Memory B cell (primary cell): ENCODE measurements around the gene SLC25A29.
"Not testable (repeated sequence)": the region's sequence is repeated elsewhere in the genome, so short reads cannot be mapped to it uniquely, and the experiment has no call there.

Experiments
- ATAC-seq: fragments of 150-1000 bp; cut with Tn5 transposase; 2 replicates; pipeline ENCODE4 v1.10.0; 2021; ENCODE audit warnings: low read depth, mild to moderate bottlenecking, moderate library complexity
- DNase-seq, 2 donors: peaks; one replicate each; pipeline ENCODE4 v3.0.0; 2022; ENCODE audit warnings: low spot score in 2 of 2
- H3K27ac Mint-ChIP-seq: one replicate; pipeline ENCODE4 v1.8.0; 2022; ENCODE audit warnings: mild to moderate bottlenecking, moderate library complexity, mixed read lengths
- H3K27me3 Mint-ChIP-seq: one replicate; pipeline ENCODE4 v1.8.0; 2022; ENCODE audit warnings: mixed read lengths
- H3K36me3 Mint-ChIP-seq: one replicate; pipeline ENCODE4 v1.8.0; 2022; ENCODE audit warnings: mild to moderate bottlenecking, mixed read lengths
- H3K4me1 Mint-ChIP-seq: one replicate; pipeline ENCODE4 v1.8.0; 2022; ENCODE audit warnings: mixed read lengths
- H3K4me3 Mint-ChIP-seq: one replicate; pipeline ENCODE4 v1.8.0; 2022; ENCODE audit warnings: mild to moderate bottlenecking, moderate library complexity, mixed read lengths
- H3K9me3 Mint-ChIP-seq: one replicate; pipeline ENCODE4 v1.8.0; 2022; ENCODE audit warnings: mixed read lengths

The SLC25A29 gene

DNA sequence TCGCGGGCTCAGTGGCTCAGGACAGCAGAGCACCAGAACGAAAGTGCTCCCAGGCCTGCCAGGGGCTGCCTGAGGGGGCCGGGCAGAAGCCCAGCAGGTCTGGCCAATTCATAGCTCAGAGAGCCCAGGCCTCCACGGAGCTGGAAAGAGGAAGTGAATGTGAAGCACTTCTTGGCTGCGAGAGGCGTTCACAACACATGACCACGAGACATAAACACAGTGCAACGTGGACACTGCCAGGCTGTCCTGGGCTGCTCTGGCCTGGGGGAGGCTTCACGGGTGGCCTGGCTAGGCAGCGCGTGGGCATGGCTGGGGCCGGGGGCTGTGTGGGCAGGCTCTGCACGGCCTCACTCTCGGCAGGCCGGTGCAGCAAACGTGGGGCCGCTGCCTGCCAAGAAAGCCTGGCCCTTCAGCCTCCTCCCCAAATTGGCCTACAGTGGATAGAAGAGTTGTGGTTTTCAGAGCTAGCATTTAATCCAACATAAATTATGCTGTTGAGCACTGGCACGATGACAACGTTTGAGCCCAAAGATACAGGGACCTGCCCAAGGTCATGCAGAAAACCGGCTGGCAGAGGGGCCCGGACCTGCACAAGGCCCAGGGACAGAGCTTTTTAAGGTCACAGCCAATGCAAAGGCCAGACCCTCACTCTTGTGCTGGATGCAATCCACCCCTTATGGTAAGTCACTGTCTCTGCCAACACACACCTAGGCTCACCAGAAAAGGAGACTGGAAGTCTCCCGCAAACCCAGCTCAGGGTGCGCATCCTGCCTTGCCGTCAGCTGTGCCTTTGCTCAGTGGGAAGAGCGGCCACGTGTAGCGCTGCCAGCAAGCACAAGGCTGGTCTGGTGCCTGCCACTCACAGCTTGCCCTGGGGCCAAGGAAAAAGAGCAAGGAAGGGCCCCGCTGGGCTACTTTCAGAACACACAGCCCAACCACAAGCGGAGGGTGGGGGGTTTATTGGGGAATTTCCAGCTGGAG, 8.6 kb downstream of the SLC25A29 start:
- Mint-ChIP-seq H3K27ac (peak overlapping the region; percentile 66), H3K4me1 (peaks cover 47% of the 10 kb centered on the region), H3K27me3 (no peaks in the 10 kb centered on the region), H3K9me3 (no peaks in the 10 kb centered on the region), H3K4me3 (peak overlapping the region; percentile 65), H3K36me3 (no peaks in the 10 kb centered on the region)
- DNase-seq (peak; percentile 42 to 51), ATAC-seq (peak; percentile 92)

DNA sequence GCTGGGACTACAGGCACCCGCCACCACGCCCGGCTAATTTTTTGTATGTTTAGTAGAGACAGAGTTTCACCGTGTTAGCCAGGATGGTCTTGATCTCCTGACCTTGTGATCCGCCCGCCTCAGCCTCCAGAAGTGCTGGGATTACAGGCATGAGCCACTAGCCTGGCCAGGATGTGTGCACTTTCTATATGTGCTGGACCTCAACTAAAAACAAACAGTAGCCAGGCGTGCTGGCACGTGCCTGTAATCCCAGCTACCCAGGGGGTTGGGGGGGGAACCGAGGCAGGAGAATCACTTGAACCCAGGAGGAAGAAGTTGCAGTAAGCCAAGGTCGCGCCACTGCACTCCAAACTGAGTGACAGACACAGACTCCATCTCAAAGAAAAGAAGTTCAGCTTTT, 9.5 kb downstream of the SLC25A29 start:
- H3K27me3 Mint-ChIP-seq, H3K36me3 Mint-ChIP-seq, ATAC-seq, DNase-seq, H3K9me3 Mint-ChIP-seq: not testable (repeated sequence)
- peaks cover 45% of the 10 kb centered on the region for H3K4me1 Mint-ChIP-seq
- peak overlapping the region; percentile 66 for H3K27ac Mint-ChIP-seq
- peak overlapping the region; percentile 65 for H3K4me3 Mint-ChIP-seq

DNA sequence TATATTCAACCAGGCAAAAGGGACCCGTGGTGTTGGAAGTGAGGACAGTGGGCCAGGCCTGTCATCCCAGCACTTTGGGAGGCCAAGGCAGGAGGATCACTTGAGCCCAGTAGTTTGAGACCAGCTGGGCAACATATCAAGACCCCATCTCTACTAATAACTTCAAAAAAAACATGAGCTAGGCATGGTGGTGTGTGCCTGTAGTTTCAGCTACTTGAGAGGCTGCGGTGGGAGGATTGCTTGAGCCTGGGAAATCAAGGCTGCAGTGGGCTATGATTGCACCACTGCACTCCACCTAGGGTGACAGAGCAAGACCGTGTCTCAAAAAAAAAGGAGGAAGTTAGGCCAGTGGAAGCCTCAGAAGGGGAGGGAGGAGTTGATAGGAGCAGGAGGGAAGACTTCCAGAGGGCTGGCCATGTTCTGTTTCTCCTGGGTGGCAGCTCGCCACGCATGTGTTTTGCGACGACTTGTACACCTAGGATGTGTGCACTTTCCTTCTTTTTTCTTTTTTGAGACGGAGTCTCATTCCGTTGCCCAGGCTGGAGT, 10.1 kb downstream of the SLC25A29 start:
- ATAC-seq (no peak), DNase-seq (no peak)
- H3K4me3 Mint-ChIP-seq: peak overlapping the region; percentile 49
- H3K27me3 Mint-ChIP-seq: no peaks in the 10 kb centered on the region
- no peaks in the 10 kb centered on the region for H3K9me3 Mint-ChIP-seq
- no peaks in the 10 kb centered on the region for H3K36me3 Mint-ChIP-seq
- H3K4me1 Mint-ChIP-seq: peaks cover 43% of the 10 kb centered on the region
- H3K27ac Mint-ChIP-seq: peak overlapping the region; percentile 66

DNA sequence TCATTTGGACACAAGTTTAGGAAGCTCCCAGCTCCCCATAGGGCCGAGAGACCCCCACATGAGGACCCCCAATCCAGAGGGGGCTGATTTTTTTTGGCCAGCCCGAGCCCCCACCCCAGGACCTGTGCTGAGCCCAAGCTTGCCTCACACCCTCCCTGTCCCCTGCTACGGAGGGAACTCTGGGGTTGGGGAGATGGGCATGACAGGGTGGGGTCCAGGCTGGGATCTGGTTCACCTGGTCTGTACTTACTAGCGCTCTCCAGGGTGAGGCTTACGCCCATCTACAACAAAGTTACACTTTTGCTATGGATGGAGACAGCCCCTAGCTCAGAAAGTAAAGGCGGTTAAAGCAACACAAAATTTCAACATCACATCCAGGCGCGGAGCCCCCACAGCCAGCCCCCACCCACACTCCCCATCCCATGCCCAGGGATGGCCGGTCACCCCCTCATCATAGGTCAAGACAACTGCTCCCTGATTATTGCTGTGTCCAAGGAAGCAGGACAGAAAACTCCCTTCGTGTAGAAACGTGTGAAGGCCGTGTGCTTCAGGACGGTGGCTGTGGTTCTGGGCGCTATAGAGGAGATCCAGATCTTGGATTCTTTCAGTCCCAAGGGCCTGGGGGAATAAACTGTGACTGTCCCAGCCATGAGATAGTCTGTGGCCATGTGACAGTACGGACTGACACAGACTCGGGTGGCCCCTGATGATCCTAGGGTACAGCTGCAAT, 10.7 kb downstream of the SLC25A29 start:
- Mint-ChIP-seq H3K4me3 (peak overlapping the region; percentile 49), H3K9me3 (no peaks in the 10 kb centered on the region), H3K27ac (no peak overlapping the region), H3K4me1 (peaks cover 43% of the 10 kb centered on the region), H3K36me3 (no peaks in the 10 kb centered on the region), H3K27me3 (no peaks in the 10 kb centered on the region)
- ATAC-seq (no peak), DNase-seq (no peak)

DNA sequence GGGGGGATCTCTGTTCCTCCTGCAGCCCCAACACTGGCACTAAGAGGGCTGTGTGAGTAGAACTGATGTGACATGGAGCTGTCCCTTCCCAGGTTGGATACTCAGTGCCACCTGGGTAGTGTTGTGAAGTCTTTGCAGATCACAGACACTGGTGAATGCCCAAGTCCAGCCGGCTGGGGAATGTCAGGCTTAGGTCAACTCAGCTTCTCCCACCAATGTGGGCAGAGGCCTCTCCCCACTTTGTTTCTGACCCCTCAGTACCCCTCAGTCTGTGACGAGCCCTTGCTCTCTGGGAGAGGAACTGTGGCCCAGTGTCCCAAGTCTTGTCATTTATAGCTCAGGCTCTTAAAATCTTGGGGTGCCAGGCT, 11.3 kb downstream of the SLC25A29 start:
- H3K27ac Mint-ChIP-seq: no peak overlapping the region
- H3K9me3 Mint-ChIP-seq: no peaks in the 10 kb centered on the region
- DNase-seq: no peak
- H3K4me3 Mint-ChIP-seq: no peak overlapping the region
- ATAC-seq: no peak
- H3K27me3 Mint-ChIP-seq: no peaks in the 10 kb centered on the region
- H3K36me3 Mint-ChIP-seq: no peaks in the 10 kb centered on the region
- peaks cover 43% of the 10 kb centered on the region for H3K4me1 Mint-ChIP-seq

DNA sequence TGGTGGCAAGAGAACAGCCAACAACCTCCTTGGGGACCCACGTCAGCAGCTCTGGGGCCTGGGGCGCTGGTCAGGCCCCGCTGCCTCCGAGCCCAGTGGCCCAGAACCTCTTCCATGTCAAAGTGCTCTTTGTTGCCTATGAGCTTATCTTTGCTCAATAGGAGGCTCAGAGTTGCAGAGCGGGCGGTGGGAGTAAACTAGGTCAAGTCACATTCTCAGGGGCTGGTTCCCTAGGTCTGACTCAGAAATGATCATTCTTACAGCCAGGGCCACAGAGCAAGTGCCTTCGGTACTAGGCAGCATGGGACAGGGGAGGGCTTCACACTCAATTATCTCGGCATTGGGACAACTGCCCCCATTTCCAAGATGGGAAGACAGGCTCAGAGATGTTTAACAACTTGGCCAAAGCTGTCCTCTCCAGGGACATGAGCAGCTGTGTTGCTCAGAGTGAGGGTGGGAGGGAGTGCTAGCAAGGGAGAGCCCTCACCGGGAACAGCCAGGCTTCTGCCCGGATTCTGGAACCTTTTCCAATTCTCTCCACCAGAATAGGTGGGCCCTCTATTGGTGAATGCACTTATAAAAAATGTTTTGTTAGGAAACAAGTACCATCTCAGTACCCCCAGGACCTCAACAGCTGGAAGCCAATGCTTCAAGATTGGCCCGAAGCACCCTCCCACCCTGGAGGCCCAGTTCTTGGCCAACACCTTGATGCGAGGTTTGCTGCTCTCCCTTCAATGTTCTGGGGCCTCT, 11.9 kb downstream of the SLC25A29 start:
- Mint-ChIP-seq H3K4me3 (no peak overlapping the region), H3K9me3 (no peaks in the 10 kb centered on the region), H3K4me1 (peaks cover 39% of the 10 kb centered on the region), H3K36me3 (no peaks in the 10 kb centered on the region), H3K27ac (no peak overlapping the region), H3K27me3 (no peaks in the 10 kb centered on the region)
- no peak for DNase-seq
- peak; percentile 62 for ATAC-seq

DNA sequence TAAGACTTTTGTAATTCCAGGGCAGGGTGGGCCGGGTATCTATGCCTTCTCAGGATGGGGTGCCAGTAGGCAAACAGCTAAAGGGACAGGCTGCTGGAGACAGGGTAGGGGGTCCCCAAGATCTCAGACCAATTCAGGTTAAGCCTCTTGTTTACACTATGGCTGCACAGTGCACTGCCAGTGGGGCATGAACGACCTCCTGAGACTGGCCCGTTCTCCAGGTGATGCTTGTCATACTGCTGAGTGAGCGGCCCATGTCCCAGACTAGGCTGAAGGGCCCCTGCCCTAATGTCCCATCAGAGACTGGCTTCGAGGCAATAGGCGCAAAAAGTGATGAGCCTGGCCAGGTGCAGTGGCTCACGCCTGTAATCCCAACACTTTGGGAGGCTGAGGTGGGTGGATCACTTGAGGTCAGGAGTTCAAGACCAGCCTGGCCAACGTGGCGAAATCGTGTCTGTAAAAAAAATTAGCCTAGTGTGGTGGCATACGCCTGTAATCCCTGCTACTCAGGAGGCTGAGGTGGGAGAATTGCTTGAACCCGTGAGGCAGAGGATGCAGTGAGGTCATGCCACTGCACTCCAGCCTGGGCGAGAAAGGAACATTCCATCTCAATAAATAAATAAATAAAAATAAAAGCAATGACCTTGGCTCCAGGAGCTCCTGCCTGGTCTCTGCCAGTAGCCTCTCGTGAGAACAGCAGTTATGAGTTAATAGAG, 12.6 kb downstream of the SLC25A29 start:
- Mint-ChIP-seq H3K4me1 (peaks cover 34% of the 10 kb centered on the region), H3K27me3 (no peaks in the 10 kb centered on the region), H3K36me3 (no peaks in the 10 kb centered on the region), H3K27ac (no peak overlapping the region), H3K9me3 (no peaks in the 10 kb centered on the region), H3K4me3 (no peak overlapping the region)
- DNase-seq (no peak), ATAC-seq (no peak)

DNA sequence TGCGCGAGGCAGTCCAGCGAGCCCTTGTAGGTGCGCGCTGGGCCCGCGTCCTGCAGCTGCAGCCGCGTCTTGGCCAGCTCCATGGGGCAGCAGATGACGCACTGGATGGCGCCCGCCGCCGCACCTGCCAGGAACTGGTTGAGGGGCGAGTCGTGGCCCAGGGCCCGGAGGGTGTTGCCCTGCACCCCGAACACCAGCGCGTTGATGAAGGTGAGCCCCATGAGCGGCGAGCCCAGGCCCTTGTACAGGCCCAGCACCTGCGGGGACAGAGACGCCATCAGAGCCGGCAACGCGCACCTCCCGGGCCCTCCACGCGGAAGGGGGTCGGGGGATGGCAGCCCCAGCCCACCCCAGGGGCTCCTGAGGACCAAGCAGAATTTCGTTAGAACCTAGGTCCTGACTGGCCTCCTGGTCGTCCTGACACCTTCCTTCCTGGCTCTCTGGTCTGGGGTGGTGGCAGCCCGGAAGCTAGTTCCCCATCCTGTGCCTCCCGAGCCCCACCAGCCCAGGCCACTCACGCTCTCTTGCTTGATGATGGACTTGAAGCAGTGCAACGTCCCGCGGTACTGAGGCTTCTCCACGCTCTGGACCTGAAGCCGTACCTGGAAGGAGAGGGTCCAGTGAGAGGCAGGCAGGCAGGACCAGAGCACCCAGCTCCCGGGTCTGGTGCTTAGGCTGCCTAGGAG, 13.3 kb downstream of the SLC25A29 start:
- ATAC-seq: no peak
- H3K27me3 Mint-ChIP-seq: no peaks in the 10 kb centered on the region

DNA sequence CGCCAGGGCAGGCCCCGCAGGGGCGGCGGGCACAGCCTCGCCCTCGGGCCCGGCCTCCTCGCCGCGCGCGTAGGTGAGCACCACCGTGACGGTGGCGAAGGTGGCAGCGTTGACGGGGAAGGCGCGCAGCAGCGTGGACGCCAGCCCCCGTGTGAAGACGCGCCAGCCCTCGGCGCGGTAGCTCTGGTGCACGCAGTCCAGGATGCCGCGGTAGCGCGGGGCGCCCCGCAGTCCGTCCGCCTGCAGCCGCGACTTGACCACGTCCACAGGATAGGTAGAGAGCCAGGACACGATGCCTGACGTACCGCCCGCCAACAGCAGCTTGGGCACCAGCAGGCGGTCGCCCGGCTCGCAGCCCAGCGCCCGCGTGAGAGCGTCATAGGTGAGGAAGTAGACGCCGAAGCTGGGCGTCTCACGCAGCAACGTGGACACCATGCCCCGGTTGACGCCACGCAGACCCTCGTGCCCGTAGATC, 13.9 kb downstream of the SLC25A29 start:
- DNase-seq: no peak
- Mint-ChIP-seq H3K27ac (no peak overlapping the region), H3K4me3 (no peak overlapping the region), H3K27me3 (no peaks in the 10 kb centered on the region), H3K36me3 (no peaks in the 10 kb centered on the region), H3K9me3 (no peaks in the 10 kb centered on the region), H3K4me1 (peaks cover 24% of the 10 kb centered on the region)
- no peak for ATAC-seq

More for the DNA sequence above, 13.3 kb downstream of the SLC25A29 start:
- H3K9me3 Mint-ChIP-seq: no peaks in the 10 kb centered on the region
- no peaks in the 10 kb centered on the region for H3K36me3 Mint-ChIP-seq
- H3K4me3 Mint-ChIP-seq: no peak overlapping the region
- peaks cover 28% of the 10 kb centered on the region for H3K4me1 Mint-ChIP-seq
- no peak for DNase-seq
- no peak overlapping the region for H3K27ac Mint-ChIP-seq

DNA sequence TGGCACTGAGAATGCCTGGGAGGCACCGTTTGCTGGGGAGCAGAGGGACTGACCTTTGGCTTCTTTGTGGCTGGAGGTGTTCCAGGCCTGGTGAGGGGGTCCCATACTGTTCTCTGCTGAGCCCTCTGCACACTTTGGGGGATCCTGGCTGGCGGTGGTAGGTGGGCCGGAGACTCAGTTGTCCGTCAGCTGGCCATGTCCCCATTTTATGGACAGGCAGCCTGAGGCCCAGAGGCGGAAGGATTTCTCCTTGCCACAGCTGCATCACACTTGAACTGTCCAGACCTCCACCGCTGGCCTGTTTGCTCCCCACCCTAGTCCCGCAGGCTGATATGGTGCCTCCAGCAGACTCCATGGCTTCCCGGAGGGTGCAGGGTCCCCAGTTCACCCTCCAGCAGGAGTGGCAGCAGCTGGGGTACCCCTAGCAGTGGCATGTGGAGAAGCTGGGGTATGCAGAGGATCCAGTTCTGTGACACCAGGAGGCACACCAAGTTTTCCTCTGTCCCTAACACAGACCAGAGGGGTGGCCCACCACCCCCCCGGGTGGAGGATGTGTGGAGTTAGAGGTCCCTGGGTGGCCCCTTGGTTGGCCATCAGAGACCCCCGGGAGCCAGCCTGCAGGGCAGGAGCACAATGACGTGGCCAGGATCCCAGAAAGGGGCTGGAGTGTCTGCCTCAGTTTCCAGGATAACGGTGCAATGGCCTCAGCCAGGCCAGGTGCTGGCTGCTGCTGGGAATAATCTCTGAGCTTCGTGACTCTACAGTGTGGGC, 14.8 kb downstream of the SLC25A29 start:
- Mint-ChIP-seq H3K9me3 (no peaks in the 10 kb centered on the region), H3K36me3 (no peaks in the 10 kb centered on the region), H3K27me3 (no peaks in the 10 kb centered on the region), H3K4me1 (peaks cover 16% of the 10 kb centered on the region), H3K4me3 (no peak overlapping the region), H3K27ac (no peak overlapping the region)
- DNase-seq (no peak), ATAC-seq (no peak)

DNA sequence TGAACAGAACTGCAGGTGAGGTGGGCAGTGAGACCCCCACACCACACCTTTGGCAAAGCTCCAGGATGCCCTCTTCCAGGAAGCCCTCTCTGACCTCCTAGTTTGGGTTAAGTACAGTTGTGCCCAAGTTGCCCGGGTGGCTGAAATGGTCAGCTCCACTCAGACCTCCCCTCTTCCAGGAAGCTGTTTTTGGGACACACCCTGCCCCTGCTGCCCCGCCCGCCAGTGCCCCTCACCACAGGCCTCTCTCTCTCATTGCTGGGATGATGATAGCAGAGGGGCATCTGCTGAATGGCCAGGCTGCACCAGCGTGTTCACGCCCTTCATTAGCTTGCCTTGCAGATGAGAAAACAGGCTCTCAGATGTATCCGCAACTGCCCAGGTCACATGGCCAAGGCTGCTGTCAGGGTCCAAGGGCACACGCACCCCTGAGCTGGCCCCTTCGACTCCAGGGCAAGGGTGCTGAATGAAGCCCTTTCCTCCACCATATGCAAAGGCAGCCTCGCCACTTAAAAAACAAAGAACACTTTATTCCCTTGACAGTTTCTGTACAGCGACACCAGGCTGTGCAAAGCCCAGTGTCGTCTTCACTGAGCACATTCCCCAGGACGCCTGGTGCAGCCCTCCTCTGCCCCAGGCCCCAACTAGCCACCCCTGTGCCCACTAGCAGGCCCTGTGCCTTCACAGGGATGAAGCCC, 15.5 kb downstream of the SLC25A29 start:
- H3K27ac Mint-ChIP-seq: no peak overlapping the region
- DNase-seq: no peak
- H3K4me3 Mint-ChIP-seq: no peak overlapping the region
- H3K4me1 Mint-ChIP-seq: peaks cover 12% of the 10 kb centered on the region
- ATAC-seq: no peak
- H3K9me3 Mint-ChIP-seq: no peaks in the 10 kb centered on the region
- no peaks in the 10 kb centered on the region for H3K36me3 Mint-ChIP-seq
- H3K27me3 Mint-ChIP-seq: no peaks in the 10 kb centered on the region
